ENCODE measurements around the gene RALY.
"Not testable (repeated sequence)": the region's sequence is repeated elsewhere in the genome, so short reads cannot be mapped to it uniquely, and the experiment has no call there.

Gene RALY

GRCh38 chr20:34105978-34106675 lies 112.4 kb downstream of the RALY start:
- DNase-seq (ENCODE audit: low spot score) = no peak

GRCh38 chr20:34108616-34109174 lies 115.0 kb downstream of the RALY start:
- no peak for DNase-seq (ENCODE audit: low spot score)

DNA sequence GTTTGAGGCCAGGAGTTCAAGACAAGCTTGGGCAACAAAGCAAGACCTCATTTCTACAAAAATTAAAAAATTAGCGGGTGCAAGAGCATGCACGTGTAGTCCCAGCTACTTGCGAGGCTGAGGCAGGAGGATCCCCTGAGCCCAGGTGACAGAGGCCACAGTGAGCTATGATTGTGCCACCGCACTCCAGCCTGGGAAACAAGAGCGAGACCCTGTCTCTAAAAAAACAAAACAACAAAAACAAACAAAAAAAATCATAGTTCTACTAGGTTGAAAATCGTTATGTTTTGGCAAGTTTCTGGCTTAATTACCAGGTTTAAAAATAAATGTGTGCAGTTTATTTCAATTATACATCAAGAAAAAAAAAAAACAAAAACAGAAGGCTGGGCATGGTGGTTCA lies 115.7 kb downstream of the RALY start:
- DNase-seq (ENCODE audit: low spot score) = no peak

- no peak for DNase-seq (ENCODE audit: low spot score)
Measured at GRCh38 chr20:34110025-34110744, 116.5 kb downstream of the RALY start.

GRCh38 chr20:34110745-34111641 lies 117.3 kb downstream of the RALY start:
- peak; percentile 23 for DNase-seq (ENCODE audit: low spot score)

- peak; percentile 100 for DNase-seq (ENCODE audit: low spot score)
Measured at GRCh38 chr20:34111702-34112599, 118.2 kb downstream of the RALY start, which contains the start of gene EIF2S2. Gene EIF2S2, minus strand, starts transcription at chr20:34112243. Its CDS starts 133 bp downstream, at chr20:34112110.

- peak; percentile 39 for DNase-seq (ENCODE audit: low spot score)
Measured at GRCh38 chr20:34112600-34113101, 118.9 kb downstream of the RALY start.

- DNase-seq (ENCODE audit: low spot score) = no peak
Measured at GRCh38 chr20:34114809-34115208, 121.1 kb downstream of the RALY start.

DNA sequence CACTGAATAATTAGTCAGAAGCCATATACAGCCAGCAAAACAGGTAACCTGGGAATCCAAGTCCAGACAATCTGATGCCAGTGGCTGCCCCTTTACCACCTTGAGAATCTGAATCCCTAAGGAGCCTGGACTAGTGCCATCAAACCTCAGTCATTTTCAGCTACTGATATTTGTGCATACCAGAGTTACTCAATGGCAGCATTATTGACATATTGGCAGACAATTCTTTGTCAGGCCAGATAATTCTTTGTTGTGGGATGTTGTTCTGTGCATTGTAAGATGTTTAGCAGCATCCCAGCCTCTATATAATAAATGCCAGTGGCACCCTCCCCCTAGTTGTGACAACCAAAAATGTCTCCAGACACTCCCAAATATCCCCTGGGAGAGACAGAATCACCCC lies 121.5 kb downstream of the RALY start:
- no peak for DNase-seq (ENCODE audit: low spot score)

- DNase-seq (ENCODE audit: low spot score) = no peak
Measured at GRCh38 chr20:34120213-34120612, 126.5 kb downstream of the RALY start.

DNA sequence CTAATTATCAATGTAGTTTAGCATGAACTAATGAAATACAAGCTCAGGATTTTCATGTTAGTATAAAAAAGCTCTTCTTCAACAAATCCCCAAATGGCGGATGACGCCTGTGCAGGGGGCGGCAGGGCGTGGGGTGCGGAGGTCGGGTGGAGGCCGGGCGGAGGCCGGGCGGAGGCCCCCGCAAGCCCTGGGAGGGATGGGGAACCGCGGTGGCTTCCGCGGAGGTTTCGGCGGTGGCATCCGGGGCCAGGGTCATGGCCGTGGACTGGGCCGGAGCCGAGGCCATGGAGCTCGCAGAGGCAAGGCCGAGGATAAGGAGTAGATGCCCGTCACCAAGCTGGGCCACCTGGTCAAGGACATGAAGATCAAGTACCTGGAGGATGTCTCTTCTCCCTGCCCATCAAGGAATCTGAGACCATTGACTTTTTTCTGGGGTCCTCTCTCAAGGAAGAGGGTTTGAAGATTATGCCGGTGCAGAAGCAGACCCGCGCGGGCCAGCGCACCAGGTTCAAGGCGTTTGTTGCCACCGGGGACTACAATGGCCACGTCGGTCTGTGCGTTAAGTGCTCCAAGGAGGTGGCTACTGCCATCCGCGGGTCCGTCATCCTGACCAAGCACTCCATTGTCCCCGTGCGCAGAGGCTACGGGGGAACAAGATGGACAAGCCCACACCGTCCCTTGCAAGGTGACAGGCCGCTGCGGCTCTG lies 128.7 kb downstream of the RALY start:
- DNase-seq (ENCODE audit: low spot score) = no peak

- no peak for DNase-seq (ENCODE audit: low spot score)
Measured at GRCh38 chr20:34123309-34123708, 129.6 kb downstream of the RALY start.

- no peak for DNase-seq (ENCODE audit: low spot score)
Measured at GRCh38 chr20:34124469-34125249, 130.9 kb downstream of the RALY start.

GRCh38 chr20:34127792-34128191 lies 134.1 kb downstream of the RALY start:
- no peak for DNase-seq (ENCODE audit: low spot score)

- DNase-seq (ENCODE audit: low spot score) = peak; percentile 74
Measured at GRCh38 chr20:34129518-34130162, 135.9 kb downstream of the RALY start.

DNA sequence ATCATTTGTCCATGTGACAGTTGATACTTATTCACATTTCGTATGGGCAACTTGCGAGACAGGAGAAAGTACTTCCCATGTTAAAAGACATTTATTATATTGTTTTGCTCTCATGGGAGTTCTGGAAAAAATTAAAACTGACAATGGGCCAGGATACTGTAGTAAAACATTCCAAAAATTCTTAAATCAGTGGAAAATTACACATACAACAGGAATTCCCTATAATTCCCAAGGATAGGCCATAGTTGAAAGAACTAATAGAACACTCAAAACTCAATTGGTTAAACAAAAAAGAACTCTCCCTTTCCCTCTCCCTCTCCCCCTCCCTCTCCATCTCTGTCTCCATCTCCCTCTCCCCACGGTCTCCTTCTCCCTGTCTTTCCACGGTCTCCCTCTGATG lies 137.8 kb downstream of the RALY start:
- no peak for DNase-seq (ENCODE audit: low spot score)

- DNase-seq (ENCODE audit: low spot score) = not testable (repeated sequence)
Measured at GRCh38 chr20:34132491-34132890, 138.8 kb downstream of the RALY start.

DNA sequence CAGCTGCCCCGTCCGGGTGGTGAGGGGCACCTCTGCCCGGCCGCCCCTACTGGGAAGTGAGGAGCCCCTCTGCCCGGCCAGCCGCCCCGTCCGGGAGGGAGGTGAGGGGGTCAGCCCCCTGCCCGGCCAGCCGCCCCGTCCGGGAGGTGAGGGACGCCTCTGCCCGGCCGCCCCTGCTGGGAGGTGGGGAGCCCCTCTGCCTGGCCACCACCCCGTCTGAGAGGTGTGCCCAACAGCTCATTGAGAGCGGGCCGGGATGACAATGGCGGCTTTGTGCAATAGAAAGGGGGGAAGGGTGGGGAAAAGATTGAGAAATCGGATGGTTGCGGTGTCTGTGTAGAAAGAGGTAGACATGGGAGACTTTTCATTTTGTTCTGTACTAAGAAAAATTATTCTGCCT lies 139.2 kb downstream of the RALY start:
- not testable (repeated sequence) for DNase-seq (ENCODE audit: low spot score)

DNA sequence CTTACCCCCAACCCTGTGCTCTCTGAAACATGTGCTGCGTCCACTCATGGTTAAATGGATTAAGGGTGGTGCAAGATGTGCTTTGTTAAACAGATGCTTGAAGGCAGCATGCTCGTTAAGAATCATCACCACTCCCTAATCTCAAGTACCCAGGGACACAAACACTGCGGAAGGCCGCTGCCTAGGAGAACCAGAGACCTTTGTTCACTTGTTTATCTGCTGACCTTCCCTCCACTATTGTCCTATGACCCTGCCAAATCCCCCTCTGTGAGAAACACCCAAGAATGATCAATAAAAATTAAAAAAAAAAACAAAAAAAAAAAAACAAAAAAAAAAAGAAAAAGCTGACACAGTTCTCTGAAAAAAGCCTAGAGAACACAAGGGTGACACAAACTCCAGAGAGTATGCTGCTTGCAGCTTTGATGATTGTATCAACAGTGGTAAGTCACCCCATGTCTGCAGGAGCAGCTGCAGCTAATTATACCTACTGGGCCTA lies 139.7 kb downstream of the RALY start:
- DNase-seq (ENCODE audit: low spot score) = not testable (repeated sequence)
